GM15510 (cell line): ENCODE measurements around the gene RIC8A.

Source experiments
- POLR2A ChIP-seq: IDR thresholded peaks from 3 replicates; pipeline ENCODE4 v1.6.1; 2011; ENCODE audit warnings: borderline replicate concordance; ENCODE audit not compliant: insufficient read length; ENCODE audit errors: extremely low read depth

The RIC8A gene

GRCh38 chr11:253886-254270, 46.4 kb downstream of the RIC8A start:
- TF ChIP-seq POLR2A: no peak

- no peak for TF ChIP-seq POLR2A
These were observed 47.7 kb downstream of the RIC8A start for GRCh38 chr11:255176-255575.

GRCh38 chr11:255816-256215, 48.3 kb downstream of the RIC8A start:
- no peak for TF ChIP-seq POLR2A

GRCh38 chr11:256952-257737, 49.6 kb downstream of the RIC8A start:
- TF ChIP-seq POLR2A: no peak

GRCh38 chr11:257766-258493, 50.4 kb downstream of the RIC8A start:
- TF ChIP-seq POLR2A: no peak

GRCh38 chr11:259413-259812, 51.9 kb downstream of the RIC8A start:
- no peak for TF ChIP-seq POLR2A

- no peak for TF ChIP-seq POLR2A
These were observed 54.1 kb downstream of the RIC8A start for GRCh38 chr11:261624-262023.
